Ureter (tissue), 1 donor: ENCODE measurements around the gene CD48. TPM values are rescaled to one million over a fixed set of nuclear protein-coding genes. Genes with fewer than 3 reads are reported as not detected.

Source experiments
- DNase-seq: peaks from one replicate; pipeline ENCODE4 v3.0.0-alpha.2; 2020; ENCODE audit warnings: low spot score
- total RNA-seq: library from RNA; stranded (reverse); gene quantifications from one replicate; pipeline ENCODE4 v1.2.4, GENCODE V29; 2023
- donor health status: DM: yes; HTN: yes; CAD: no.

Gene CD48
- total RNA-seq, 1 donor from 2014 or later: 6.0 TPM

- no peak for DNase-seq
Measured at GRCh38 chr1:160634543-160635491, 76.8 kb downstream of the CD48 start.

- DNase-seq: no peak
Measured at GRCh38 chr1:160633330-160633903, 78.2 kb downstream of the CD48 start.

- no peak for DNase-seq
Measured at GRCh38 chr1:160631983-160632625, 79.5 kb downstream of the CD48 start.

GRCh38 chr1:160630523-160631451 lies 80.8 kb downstream of the CD48 start:
- DNase-seq: no peak

GRCh38 chr1:160629286-160630210 lies 82.1 kb downstream of the CD48 start:
- no peak for DNase-seq

- DNase-seq: no peak
Measured at GRCh38 chr1:160628799-160629263, 82.8 kb downstream of the CD48 start.

Other genes with a start within 250 kb of the CD48 start
- gene SLAMF6, start 188.6 kb downstream of the CD48 start, total RNA-seq: 3.0 TPM
- gene CD84, start 132.3 kb downstream of the CD48 start, total RNA-seq: 7.7 TPM
- gene SLAMF1, start 64.8 kb downstream of the CD48 start, total RNA-seq: 0.83 TPM
- gene SLAMF7, start 27.4 kb upstream of the CD48 start, total RNA-seq: 24.0 TPM
- gene LY9, start 84.4 kb upstream of the CD48 start, total RNA-seq: 3.2 TPM
- gene CD244, start 151.1 kb upstream of the CD48 start, total RNA-seq: 0.89 TPM
- 16.8 TPM for gene ITLN1, start 173.4 kb upstream of the CD48 start, total RNA-seq
- not detected for gene ITLN2, start 243.0 kb upstream of the CD48 start, total RNA-seq